ENCODE data around the gene MRPS18B.
A peak's percentile ranks its signal among the peaks of the same experiment; 100 is the strongest.

The MRPS18B gene

GRCh38 chr6:30617565-30618269 is at the start of gene MRPS18B:
MRPS18B (plus strand) TSS chr6:30617840; CDS start chr6:30617866, 26 bp downstream.
- peak; percentile 98 for DNase-seq (ENCODE audit: low read depth, low spot score)

DNA sequence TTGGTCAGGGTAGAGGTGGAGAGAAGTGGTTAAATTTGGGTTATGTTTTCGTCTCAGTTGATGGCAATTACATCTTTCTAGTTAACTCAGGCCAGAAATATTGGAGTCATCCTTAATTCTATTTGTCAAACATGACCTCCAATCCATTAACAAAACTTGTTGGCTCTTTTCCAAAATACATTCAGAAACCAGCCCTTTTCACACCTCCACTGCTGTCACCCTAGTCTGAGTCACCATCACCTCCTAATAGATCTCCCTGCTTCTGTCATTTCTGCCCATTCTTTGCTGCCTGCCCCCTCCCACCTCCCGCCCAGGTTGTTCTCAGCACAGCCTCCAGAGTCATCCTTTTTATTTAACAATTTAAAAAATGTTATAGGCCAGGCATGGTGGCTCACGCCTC is 49.4 kb upstream of the MRPS18B start:
- no peak for DNase-seq (ENCODE audit: low read depth, low spot score)

DNA sequence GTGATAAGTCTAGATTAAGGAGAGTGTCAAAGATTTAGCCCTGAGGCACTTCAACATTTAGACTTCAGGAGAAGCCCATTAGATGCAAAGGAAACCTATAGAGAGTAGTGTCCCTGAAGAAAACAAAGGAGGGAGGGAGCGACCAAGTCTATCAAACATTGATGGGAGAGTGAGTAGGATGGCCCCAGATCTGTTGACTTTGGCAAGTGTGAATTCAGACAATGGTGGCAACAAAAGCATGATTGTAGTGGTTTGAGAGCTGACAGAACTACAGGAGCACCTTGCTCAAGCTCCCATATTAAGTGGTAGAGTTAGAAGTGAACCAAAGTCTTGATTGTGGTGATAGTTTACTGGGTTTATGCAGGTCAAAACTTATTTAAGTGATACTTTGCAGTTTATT is 47.4 kb upstream of the MRPS18B start:
- no peak for DNase-seq (ENCODE audit: low read depth, low spot score)

DNA sequence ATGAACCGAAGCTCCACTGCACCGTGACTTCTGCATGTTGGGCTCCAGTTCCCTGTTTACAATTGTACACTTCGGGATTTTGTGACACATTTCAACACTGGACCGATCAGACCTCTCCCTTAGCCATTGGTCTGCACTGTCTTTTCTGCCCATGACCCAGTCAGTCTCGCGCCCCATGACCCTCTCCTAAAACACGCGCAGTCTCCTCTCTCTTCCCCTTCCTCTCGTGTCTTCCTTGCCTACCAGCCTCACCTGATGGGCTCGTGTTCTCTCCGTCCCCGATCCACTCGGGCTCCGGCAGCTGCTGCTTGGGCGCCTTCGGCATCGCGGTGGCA is 46.9 kb upstream of the MRPS18B start:
- no peak for DNase-seq (ENCODE audit: low read depth, low spot score)

DNA sequence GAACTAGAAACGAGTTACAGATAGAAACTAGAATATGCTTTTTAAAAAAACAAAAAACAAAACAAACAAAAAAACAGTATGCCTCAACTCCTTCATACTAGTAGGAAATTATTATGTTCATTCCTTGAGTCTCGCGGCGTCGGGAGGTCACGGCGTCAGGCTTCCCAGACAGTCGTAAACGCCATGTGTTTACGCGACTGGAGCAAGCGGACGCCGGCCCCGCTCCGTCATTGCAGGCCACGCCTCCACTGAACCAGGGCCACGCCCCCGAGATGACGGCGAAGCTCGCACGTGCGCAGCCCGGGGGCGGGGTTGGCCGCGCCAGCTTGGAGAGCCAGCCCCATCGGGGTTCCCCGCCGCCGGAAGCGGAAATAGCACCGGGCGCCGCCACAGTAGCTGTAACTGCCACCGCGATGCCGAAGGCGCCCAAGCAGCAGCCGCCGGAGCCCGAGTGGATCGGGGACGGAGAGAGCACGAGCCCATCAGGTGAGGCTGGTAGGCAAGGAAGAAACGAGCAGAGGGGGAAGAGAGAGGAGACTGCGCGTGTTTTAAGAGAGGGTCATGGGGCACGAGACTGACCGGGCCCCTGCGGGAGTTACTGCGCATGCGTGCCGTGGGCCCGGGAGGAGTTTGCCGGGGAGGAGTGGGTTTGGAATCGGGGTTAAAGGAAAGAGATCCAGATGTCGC is 46.4 kb upstream of the MRPS18B start, which contains the start of gene ABCF1:
ABCF1 (plus strand) TSS at position 368 of the 687 bp plus-strand sequence; CDS start at position 414, 46 bp downstream.
- peak; percentile 92 for DNase-seq (ENCODE audit: low read depth, low spot score)

DNA sequence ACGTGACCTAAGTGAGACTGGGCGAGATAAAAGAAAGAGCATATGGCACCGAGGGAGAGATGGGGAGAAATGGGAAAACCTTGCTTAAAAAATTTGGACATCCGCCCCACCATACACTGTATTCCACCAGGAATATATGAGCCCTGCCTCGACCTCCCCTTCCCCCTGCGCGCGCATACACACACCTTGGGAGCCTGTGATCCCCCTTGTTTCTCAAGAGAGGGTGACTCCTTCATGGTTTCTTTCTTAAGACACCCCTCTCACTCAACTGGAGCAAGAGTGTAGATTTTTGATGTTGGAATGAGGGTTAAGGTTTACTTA is 45.9 kb upstream of the MRPS18B start:
- DNase-seq (ENCODE audit: low read depth, low spot score): no peak

GRCh38 chr6:30572148-30572547 is 45.5 kb upstream of the MRPS18B start:
- no peak for DNase-seq (ENCODE audit: low read depth, low spot score)

- DNase-seq (ENCODE audit: low read depth, low spot score): no peak
Measured at GRCh38 chr6:30573113-30573512, 44.5 kb upstream of the MRPS18B start.

DNA sequence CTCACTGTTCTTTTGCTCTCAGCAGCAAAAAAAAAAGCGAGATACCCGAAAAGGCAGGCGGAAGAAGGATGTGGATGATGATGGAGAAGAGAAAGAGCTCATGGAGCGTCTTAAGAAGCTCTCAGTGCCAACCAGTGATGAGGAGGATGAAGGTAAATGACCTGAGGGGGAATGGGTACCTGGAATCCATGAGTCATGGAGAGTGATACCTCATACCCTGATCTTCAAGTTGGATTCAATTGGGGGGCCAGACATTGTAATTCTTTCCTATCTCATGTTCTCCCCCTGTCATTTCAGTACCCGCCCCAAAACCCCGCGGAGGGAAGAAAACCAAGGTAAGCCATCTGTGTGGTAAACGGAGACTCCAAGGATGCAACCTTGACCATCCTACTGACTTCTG is 39.6 kb upstream of the MRPS18B start:
- no peak for DNase-seq (ENCODE audit: low read depth, low spot score)

GRCh38 chr6:30583921-30584320 is 33.7 kb upstream of the MRPS18B start:
- no peak for DNase-seq (ENCODE audit: low read depth, low spot score)

DNA sequence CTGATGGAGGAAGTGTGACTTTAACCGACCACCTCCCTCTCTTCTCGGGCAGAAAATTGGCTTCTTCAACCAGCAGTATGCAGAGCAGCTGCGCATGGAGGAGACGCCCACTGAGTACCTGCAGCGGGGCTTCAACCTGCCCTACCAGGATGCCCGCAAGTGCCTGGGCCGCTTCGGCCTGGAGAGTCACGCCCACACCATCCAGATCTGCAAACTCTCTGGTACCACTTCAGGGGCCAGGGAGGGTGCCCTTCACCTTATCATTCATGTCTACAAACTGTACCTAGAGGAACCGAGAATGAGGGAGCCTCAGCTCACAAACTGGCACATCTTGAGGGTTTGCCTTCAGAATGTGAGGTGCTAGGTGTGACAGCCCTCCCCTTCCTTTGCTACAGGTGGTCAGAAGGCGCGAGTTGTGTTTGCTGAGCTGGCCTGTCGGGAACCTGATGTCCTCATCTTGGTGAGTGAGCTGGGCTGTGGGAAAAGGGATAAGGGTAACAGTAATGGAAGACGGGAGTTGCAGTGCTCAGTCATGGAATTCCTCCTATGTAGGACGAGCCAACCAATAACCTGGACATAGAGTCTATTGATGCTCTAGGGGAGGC is 27.8 kb upstream of the MRPS18B start:
- no peak for DNase-seq (ENCODE audit: low read depth, low spot score)

- no peak for DNase-seq (ENCODE audit: low read depth, low spot score)
Measured at GRCh38 chr6:30590509-30590908, 27.1 kb upstream of the MRPS18B start.

- DNase-seq (ENCODE audit: low read depth, low spot score): no peak
Measured at GRCh38 chr6:30591008-30591407, 26.6 kb upstream of the MRPS18B start.

DNA sequence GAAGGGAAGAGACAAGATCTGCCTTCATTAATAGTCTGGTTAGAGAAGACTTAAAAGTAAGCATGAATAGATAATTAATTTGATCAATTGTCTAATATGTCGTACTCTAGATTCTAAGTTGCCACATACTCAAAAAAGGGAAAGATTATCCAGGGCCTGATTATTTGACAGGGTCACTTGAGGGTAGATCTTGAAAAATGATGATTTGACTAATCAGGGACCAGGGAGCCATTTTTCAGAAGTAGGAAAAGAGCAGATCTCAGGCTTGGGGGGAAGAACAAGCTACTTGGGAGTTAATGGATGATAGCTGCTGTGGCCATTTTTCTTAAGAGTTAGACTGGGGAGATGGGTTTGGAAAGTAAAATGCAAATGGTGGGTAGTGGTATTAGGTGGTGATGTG is 25.4 kb upstream of the MRPS18B start:
- no peak for DNase-seq (ENCODE audit: low read depth, low spot score)

- DNase-seq (ENCODE audit: low read depth, low spot score): peak; percentile 50
Measured at GRCh38 chr6:30597315-30598144, 20.1 kb upstream of the MRPS18B start.

GRCh38 chr6:30598912-30599624 is 18.6 kb upstream of the MRPS18B start:
- DNase-seq (ENCODE audit: low read depth, low spot score): no peak

- no peak for DNase-seq (ENCODE audit: low read depth, low spot score)
Measured at GRCh38 chr6:30599625-30600324, 17.9 kb upstream of the MRPS18B start.

DNA sequence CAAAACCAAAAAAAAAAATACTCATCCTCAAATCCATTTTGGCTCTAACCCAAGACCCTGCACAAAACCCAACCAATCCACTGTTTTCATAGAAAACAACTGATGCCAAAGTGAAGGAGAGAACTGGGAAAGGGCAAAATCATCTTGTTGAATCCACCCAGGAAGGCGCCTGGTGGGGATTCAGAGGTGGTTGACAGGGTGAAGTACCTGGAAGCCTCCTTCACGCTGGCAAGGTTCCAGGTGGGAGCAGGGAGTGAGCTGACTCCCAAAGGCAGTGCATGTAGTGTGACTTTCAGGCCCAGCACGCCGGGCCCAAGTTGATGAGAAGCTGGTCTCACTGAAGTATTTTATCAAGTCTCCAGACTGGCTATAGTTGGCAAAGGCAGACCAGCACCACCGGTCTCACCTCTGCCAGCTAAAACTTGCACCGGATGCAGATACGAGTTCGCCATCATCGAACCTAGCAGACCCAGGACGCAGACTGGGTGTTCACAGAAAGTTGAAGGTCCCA is 17.1 kb upstream of the MRPS18B start:
- no peak for DNase-seq (ENCODE audit: low read depth, low spot score)

- no peak for DNase-seq (ENCODE audit: low read depth, low spot score)
Measured at GRCh38 chr6:30601436-30601814, 16.2 kb upstream of the MRPS18B start.

DNA sequence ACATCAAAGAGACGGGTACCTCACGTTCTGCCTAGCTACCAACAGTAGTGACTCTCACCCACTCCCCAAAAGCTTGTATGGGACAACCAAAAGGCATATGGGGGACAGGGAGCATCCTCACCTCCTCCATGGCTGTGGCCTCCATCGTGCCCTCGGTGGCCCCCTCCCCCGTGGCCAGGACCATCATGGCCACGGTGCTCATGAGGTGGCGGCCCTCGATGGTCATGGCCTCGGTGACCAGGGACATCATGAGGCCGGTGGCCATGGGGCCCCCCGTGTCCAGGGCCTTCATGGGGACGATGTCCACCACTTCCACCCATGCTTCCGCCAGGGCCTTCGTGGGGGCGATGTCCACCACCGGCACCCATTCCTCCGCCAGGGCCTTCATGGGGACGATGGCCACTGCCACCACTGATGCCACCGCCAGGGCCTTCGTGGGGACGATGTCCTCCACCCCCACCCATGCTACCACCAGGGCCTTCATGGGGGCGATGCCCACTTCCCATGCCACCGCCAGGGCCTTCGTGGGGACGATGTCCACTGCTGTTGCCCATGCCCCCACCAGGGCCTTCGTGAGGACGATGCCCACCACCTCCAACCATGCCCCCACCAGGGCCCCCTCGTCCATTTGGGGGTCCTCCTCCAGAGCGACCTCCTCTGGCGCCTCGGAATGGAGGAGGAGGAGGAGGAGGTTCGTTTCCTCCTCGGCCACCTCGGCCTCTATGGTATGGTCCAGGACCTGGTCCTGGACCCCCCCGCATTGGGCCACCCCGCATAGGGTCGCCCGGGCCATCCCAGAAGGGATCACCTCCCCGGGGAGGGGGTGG is 15.6 kb upstream of the MRPS18B start:
- no peak for DNase-seq (ENCODE audit: low read depth, low spot score)

All from smooth muscle cell of the brain vasculature (primary cell).